ENCODE data around the gene KIF12.

GRCh38 chr9:114140401-114140800 lies 41.3 kb upstream of the KIF12 start:
- no peak for TF ChIP-seq CTCF (IDR thresholded peaks at IDR 0.05)
- TF ChIP-seq EZH2 (IDR thresholded peaks at IDR 0.05; ENCODE audit: borderline replicate concordance, insufficient read depth, low read depth, low read length, poor library complexity, severe bottlenecking): no peak
